Endodermal cell (in vitro differentiated cells): ENCODE data around the gene LCN9. TPM values are rescaled to one million over a fixed set of nuclear protein-coding genes. Genes with fewer than 3 reads are reported as not detected.

Source experiments
- DNase-seq: peaks from one replicate; pipeline ENCODE4 v3.0.0-alpha.2; 2017
- H3K27ac ChIP-seq: 2 replicates; pipeline ENCODE4 v1.5.1; 2013; ENCODE audit warnings: mild to moderate bottlenecking, low read depth, low read length, moderate library complexity
- H3K27me3 ChIP-seq: 2 replicates; pipeline ENCODE4 v1.6.1; 2013; ENCODE audit warnings: mild to moderate bottlenecking, low read length, moderate library complexity; ENCODE audit not compliant: insufficient read depth, control insufficient read depth, poor library complexity, severe bottlenecking
- H3K36me3 ChIP-seq: 2 replicates; pipeline ENCODE4 v1.7.0; 2013; ENCODE audit warnings: mild to moderate bottlenecking, low read length, moderate library complexity; ENCODE audit not compliant: control insufficient read depth, insufficient read depth
- H3K4me1 ChIP-seq: one replicate; pipeline ENCODE4 v1.7.0; 2013; ENCODE audit warnings: low read length; ENCODE audit not compliant: control insufficient read depth, insufficient read depth
- H3K4me3 ChIP-seq: 2 replicates; pipeline ENCODE4 v1.5.1; 2013; ENCODE audit warnings: mild to moderate bottlenecking, low read length, moderate library complexity
- H3K9ac ChIP-seq: 2 replicates; pipeline ENCODE4 v1.6.1; 2013; ENCODE audit warnings: mild to moderate bottlenecking, low read length, moderate library complexity; ENCODE audit not compliant: poor library complexity, severe bottlenecking; ENCODE audit errors: extremely low read depth
- H3K9me3 ChIP-seq: 2 replicates; pipeline ENCODE4 v1.6.1; 2013; ENCODE audit warnings: mild to moderate bottlenecking, low read length, moderate library complexity; ENCODE audit not compliant: control insufficient read depth
- H3K27ac Mint-ChIP-seq: 2 replicates; pipeline ENCODE4 v1.8.0; 2020; ENCODE audit warnings: mixed read lengths
- H3K27me3 Mint-ChIP-seq: 2 replicates; pipeline ENCODE4 v1.8.0; 2021; ENCODE audit warnings: mild to moderate bottlenecking, mixed read lengths; ENCODE audit not compliant: insufficient read depth
- H3K36me3 Mint-ChIP-seq: 2 replicates; pipeline ENCODE4 v1.8.0; 2020; ENCODE audit warnings: low read depth, mixed read lengths
- H3K4me1 Mint-ChIP-seq: 2 replicates; pipeline ENCODE4 v1.8.0; 2020; ENCODE audit warnings: mixed read lengths
- H3K4me3 Mint-ChIP-seq: 2 replicates; pipeline ENCODE4 v1.8.0; 2020; ENCODE audit warnings: mild to moderate bottlenecking, moderate library complexity, mixed read lengths
- H3K9me3 Mint-ChIP-seq: 2 replicates; pipeline ENCODE4 v1.8.0; 2020; ENCODE audit warnings: mild to moderate bottlenecking, mixed read lengths
- CTCF ChIP-seq: fragments of 200-600 bp; sonication (generic); conservative IDR thresholded peaks from 2 replicates; pipeline ENCODE4 v1.5.0; 2021; ENCODE audit warnings: antibody characterized with exemption, mild to moderate bottlenecking
- WGBS, 2 experiments: methylation state at CpG; one replicate each; pipeline versions ENCODE4 v1.1.5 to v1.1.7; 2013; ENCODE audit warnings: missing lambda C conversion rate in 2 of 2, mixed read lengths in 1 of 2; ENCODE audit not compliant: insufficient coverage in 1 of 2, insufficient read length in 1 of 2; 5-methylcytosine and 5-hydroxymethylcytosine counted together
- total RNA-seq, 2 donors: library from RNA; stranded (reverse); fragmentation: NEBNext Ultra II Directional in 1 of 2; extraction: Animal tissue kit (Norgen Biotek cat#: 25700) in 1 of 2; gene quantifications; 2 replicates in 1 of 2; 3 replicates in 1 of 2; pipeline ENCODE4 v1.2.1, GENCODE V29; 2021

LCN9 gene
- total RNA-seq, 2 donors from 2014 or later = 0.46 to 10.7 TPM

- H3K36me3 Mint-ChIP-seq = no peaks in the 10 kb centered on the region
- H3K4me1 Mint-ChIP-seq = no peaks in the 10 kb centered on the region
- Histone ChIP-seq H3K9me3 (no peaks in the 10 kb centered on the region), H3K9ac (no peak overlapping the region), H3K4me3 (no peak overlapping the region), H3K27ac (no peak overlapping the region), H3K27me3 (peaks cover 40% of the 10 kb centered on the region), H3K36me3 (no peaks in the 10 kb centered on the region), H3K4me1 (no peaks in the 10 kb centered on the region)
- TF ChIP-seq CTCF = no peak
- H3K27ac Mint-ChIP-seq = no peak overlapping the region
- peak overlapping the region; percentile 13 for H3K4me3 Mint-ChIP-seq
- DNase-seq = no peak
- WGBS, 2 experiments = 42 to 48% methylated on average over 14 to 23 of the region's 23 CpGs
- H3K9me3 Mint-ChIP-seq = no peaks in the 10 kb centered on the region
- peaks cover 28% of the 10 kb centered on the region for H3K27me3 Mint-ChIP-seq
Observed at GRCh38 chr9:135715056-135715595, 52.0 kb downstream of the LCN9 start.

- H3K27ac Mint-ChIP-seq = no peak overlapping the region
Observed at GRCh38 chr9:135716045-135716444, 52.9 kb downstream of the LCN9 start.

More at GRCh38 chr9:135716045-135716444, 52.9 kb downstream of the LCN9 start:
- H3K9me3 Mint-ChIP-seq = no peaks in the 10 kb centered on the region
- no peaks in the 10 kb centered on the region for H3K36me3 Mint-ChIP-seq
- WGBS, 2 experiments = 86 to 95% methylated on average over 6 to 11 of the region's 11 CpGs
- peaks cover 28% of the 10 kb centered on the region for H3K27me3 Mint-ChIP-seq
- H3K4me1 Mint-ChIP-seq = no peaks in the 10 kb centered on the region
- no peaks in the 10 kb centered on the region for H3K4me1 ChIP-seq
- no peaks in the 10 kb centered on the region for H3K9me3 ChIP-seq
- no peak overlapping the region for H3K27ac ChIP-seq
- no peak overlapping the region for H3K4me3 Mint-ChIP-seq
- no peaks in the 10 kb centered on the region for H3K36me3 ChIP-seq
- DNase-seq = no peak
- H3K9ac ChIP-seq = no peak overlapping the region
- TF ChIP-seq CTCF = no peak
- no peak overlapping the region for H3K4me3 ChIP-seq
- H3K27me3 ChIP-seq = peaks cover 40% of the 10 kb centered on the region

Other genes starting within 250 kb of the LCN9 start
- 10 to 100 TPM; 43.2 to 54.5 TPM for gene PPP1R26, start 183.5 kb upstream of the LCN9 start, total RNA-seq
- 10 to 100 TPM; 50.2 to 53.1 TPM for gene MRPS2, start 162.6 kb upstream of the LCN9 start, total RNA-seq
- not detected for gene LCN1, start 141.9 kb upstream of the LCN9 start, total RNA-seq
- gene OBP2A, start 117.2 kb upstream of the LCN9 start, total RNA-seq = not detected
- not detected for gene PAEP, start 101.6 kb upstream of the LCN9 start, total RNA-seq
- under 1 TPM in 1 of 2 donors, not detected in 1; 0.60 TPM for gene GLT6D1, start 23.8 kb upstream of the LCN9 start, total RNA-seq
- not detected for gene SOHLH1, start 36.2 kb downstream of the LCN9 start, total RNA-seq
- under 1 TPM in 1 of 2 donors, not detected in 1; 0.15 TPM for gene KCNT1, start 38.9 kb downstream of the LCN9 start, total RNA-seq
- 10 to 100 TPM; 40.1 to 43.1 TPM for gene CAMSAP1, start 244.2 kb downstream of the LCN9 start, total RNA-seq